Body of pancreas (tissue), 4 donors: ENCODE data around the gene NIT1.

Source experiments
- CTCF ChIP-seq, 7 experiments: fragments of 450-650 bp in 4 of 7; fragments of 200-600 bp in 3 of 7; sonication (generic) in 3 of 7; IDR thresholded peaks; one replicate each; pipeline ENCODE4 v1.5.1; 2016 to 2019; ENCODE audit warnings: antibody characterized with exemption in 7 of 7
- POLR2A ChIP-seq, 3 donors: fragments of 450-650 bp; IDR thresholded peaks; one replicate each; pipeline ENCODE4 v1.6.1; 2016; ENCODE audit warnings: antibody characterized with exemption in 3 of 3, mild to moderate bottlenecking in 2 of 3

GRCh38 chr1:161113915-161114314 lies 4.0 kb upstream of the NIT1 start:
- TF ChIP-seq POLR2A (IDR thresholded peaks at IDR 0.05) (no peak), CTCF (IDR thresholded peaks at IDR 0.05) (no peak)
